Glomerular visceral epithelial cell (primary cell): Measurements from ENCODE around the gene CAPG.
A peak's percentile ranks its signal among the peaks of the same experiment; 100 is the strongest.
"Not testable (repeated sequence)": the region's sequence is repeated elsewhere in the genome, so short reads cannot be mapped to it uniquely, and the experiment has no call there.

Experiments
- DNase-seq: peaks from one replicate; pipeline ENCODE4 v3.0.0-alpha.2; 2016; ENCODE audit errors: extremely low spot score

The CAPG gene

GRCh38 chr2:85420536-85421259, 10.5 kb upstream of the CAPG start:
- DNase-seq = peak; percentile 74

GRCh38 chr2:85419009-85419675, 9.0 kb upstream of the CAPG start:
- DNase-seq = no peak

GRCh38 chr2:85418132-85419008, 8.2 kb upstream of the CAPG start, which contains the start of gene SH2D6:
TSS of gene SH2D6 (plus strand) at chr2:85418714. CDS start at chr2:85429466, 10,752 bp downstream.
- DNase-seq = peak; percentile 64

GRCh38 chr2:85415980-85416650, 5.9 kb upstream of the CAPG start:
- DNase-seq = no peak

- no peak for DNase-seq
Observed at GRCh38 chr2:85414761-85415553, 4.8 kb upstream of the CAPG start.

GRCh38 chr2:85414421-85414759, 4.2 kb upstream of the CAPG start:
- not testable (repeated sequence) for DNase-seq

GRCh38 chr2:85413592-85414420, 3.6 kb upstream of the CAPG start:
- DNase-seq = peak; percentile 53

- DNase-seq = no peak
Observed at GRCh38 chr2:85411405-85411748, 1.2 kb upstream of the CAPG start.

- no peak for DNase-seq
Observed at GRCh38 chr2:85410584-85411404, 628 bp upstream of the CAPG start.

GRCh38 chr2:85405201-85406059, 4.7 kb downstream of the CAPG start:
- peak; percentile 81 for DNase-seq

GRCh38 chr2:85401844-85402243, 8.3 kb downstream of the CAPG start:
- DNase-seq = no peak

- DNase-seq = no peak
Observed at GRCh38 chr2:85401464-85401805, 8.7 kb downstream of the CAPG start.

GRCh38 chr2:85400541-85401463, 9.4 kb downstream of the CAPG start:
- DNase-seq = no peak

GRCh38 chr2:85400023-85400422, 10.1 kb downstream of the CAPG start:
- DNase-seq = no peak

GRCh38 chr2:85399183-85399455, 11.0 kb downstream of the CAPG start:
- DNase-seq = no peak

- DNase-seq = no peak
Observed at GRCh38 chr2:85398426-85399182, 11.6 kb downstream of the CAPG start.

GRCh38 chr2:85397925-85398331, 12.2 kb downstream of the CAPG start:
- no peak for DNase-seq
